Hematopoietic multipotent progenitor cell (in vitro differentiated cells): ENCODE measurements around the gene MYZAP. TPM values are rescaled to one million over a fixed set of nuclear protein-coding genes. Genes with fewer than 3 reads are reported as not detected.

Experiments used
- DNase-seq, 3 donors: peaks; one replicate each; pipeline ENCODE4 v3.0.0-alpha.2; 2011 to 2015; ENCODE audit warnings: low read depth in 2 of 3, low spot score in 2 of 3
- total RNA-seq: library from RNA; depleted of rRNA; stranded (reverse); fragments of >200 nt; gene quantifications from one replicate; pipeline ENCODE4 v1.2.3, GENCODE V29; 2012

MYZAP gene
- total RNA-seq, 1 donor: 0.27 TPM

- peak; percentile 29 to 84 (median 63) for DNase-seq
Observed at GRCh38 chr15:57561041-57561711, 30.5 kb upstream of the MYZAP start.

DNA sequence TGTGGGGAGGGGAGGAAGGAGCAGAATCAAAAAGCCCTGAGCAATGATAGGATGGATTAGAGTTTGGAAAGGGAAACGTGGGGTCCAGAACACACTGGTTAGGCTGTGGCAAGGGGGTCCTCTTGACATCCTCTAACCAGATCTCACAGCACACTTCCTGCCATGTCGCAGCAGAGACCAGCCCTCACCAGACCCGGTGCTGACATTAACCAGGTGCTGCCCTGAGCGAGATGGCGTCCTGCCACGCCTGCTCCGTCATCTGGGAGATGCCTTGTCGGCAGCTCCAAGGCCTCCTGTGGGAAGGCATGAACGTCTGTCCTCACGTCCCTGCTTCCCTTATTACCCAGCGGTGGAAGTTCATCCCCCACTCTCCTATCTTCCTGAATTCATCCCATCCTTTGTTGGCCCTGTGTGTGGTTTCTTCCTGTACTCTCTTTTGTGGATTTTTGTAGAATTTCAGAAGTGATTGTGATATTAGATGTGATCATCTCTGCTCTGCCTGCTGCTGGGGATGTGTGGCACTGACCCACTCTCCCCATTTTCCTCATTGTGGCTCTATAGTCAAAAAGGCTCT is 29.4 kb upstream of the MYZAP start:
- peak in 1 of 3 donors; percentile 49 for DNase-seq

DNA sequence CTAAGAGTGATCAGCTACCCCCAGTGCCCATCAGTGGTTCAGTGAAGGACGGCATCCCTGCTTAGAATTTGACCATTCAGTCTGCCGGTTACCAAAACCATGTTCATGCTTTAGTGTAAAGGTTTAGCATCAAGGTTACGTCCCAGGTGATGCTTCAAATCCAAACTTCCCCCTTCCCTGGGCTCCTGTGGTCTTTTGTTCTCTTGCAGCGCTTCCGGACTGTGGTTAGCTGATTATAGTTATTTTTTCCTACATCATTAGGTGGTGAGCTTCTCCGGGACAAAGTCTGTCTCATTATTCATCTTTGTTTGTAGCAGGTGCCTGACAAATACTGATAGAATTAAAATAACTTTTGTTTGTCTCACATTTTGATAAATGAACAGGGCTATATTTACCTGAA is 28.3 kb upstream of the MYZAP start:
- DNase-seq: peak in 2 of 3 donors; percentile 16 to 61

DNA sequence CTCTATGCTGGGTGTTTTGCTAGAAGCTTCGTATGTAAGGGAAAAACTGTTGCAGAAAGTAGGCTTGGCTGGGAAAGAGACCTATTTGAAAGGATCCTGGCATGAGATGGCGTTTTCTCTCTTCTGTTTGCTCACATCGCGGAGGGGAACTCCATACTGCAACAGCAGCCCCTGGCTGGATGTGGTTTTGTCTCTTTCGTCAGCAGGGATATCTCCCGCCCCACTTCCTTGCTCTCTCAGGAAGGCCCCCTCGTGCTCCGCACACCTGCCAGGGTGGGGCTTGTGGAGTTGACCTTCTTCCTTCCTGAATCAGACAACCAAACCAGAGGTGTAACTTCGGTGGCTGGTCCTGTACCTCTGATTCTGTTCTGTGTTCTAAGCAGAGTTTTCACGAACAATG is 26.4 kb upstream of the MYZAP start:
- DNase-seq: peak in 2 of 3 donors; percentile 71 to 75

DNA sequence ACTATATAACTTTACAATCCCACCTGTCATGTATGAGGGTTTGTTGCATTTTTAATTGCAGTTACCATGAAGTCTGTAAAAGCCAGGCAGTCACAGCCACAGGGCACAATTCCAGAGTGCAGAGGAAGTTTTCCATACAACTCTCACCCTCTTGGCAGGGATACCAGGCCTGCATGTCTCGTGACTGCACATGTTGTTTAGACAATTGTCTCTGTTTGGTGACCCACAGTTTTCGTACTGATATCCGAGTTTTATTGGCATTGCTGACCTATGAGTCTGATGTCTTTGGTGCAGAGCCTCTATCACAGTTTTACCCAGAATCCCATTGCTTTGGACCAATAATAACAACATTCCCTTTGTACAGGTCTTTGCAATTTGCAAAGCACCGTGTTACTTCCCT is 24.9 kb upstream of the MYZAP start:
- no peak for DNase-seq

- DNase-seq: no peak
Observed at GRCh38 chr15:57567891-57568290, 23.8 kb upstream of the MYZAP start.

DNA sequence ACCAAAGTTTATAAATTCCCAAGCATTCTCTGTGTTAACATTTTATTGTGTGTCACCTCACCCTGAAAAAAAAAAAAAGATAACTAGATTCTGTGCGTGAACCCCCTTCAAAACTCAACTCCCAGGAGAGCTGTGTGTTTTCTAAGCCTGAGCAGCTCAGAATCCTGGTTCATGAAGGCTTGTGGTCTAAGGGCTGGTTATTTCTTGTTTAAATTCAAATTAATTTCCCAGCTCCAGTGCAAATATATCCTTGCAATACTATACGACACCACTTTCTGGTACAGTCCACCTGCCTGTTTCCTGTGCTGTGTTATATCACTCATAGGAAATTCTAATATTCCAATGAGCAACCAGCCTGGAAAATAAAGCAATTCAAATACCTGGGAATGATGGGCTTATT is 23.4 kb upstream of the MYZAP start:
- DNase-seq: no peak

DNA sequence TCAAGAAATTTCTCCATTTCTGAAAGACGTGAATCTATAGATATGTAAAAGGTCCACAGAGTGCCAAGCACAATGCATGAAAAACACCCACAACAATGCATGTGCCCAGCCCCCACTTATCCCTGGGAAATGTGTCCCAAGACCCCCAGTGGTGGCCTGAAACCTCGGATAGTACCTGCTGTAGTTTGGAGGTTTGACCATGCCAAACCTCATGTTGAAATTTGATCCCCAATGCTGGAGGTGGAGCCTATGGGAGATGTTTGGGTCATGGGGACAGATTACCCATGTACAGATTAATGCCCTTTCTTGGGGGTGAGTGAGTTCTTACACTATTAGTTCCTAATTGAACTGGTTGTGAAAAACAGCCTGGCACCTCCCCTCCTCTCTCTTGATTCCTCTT is 21.4 kb upstream of the MYZAP start:
- no peak for DNase-seq

DNA sequence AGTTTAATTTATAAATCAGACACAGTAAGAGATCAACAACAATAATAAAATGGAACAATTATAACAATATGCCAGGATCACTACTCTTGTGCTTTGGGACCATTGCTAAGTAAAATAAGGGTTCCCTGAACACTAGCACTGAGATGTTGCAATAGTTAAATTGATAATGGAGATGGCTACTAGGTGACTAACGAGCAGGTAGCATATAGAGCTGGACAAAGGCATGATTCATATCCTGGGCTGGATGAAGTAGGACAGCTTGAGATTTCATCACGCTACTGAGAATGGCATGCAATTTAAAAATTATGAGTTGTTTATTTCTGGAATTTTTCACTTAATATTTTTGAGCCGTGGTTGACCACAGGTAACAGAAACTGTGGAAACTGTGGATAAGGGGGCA is 20.7 kb upstream of the MYZAP start:
- DNase-seq: no peak

GRCh38 chr15:57571725-57572124 is 20.0 kb upstream of the MYZAP start:
- no peak for DNase-seq

- no peak for DNase-seq
Observed at GRCh38 chr15:57572468-57572867, 19.2 kb upstream of the MYZAP start.

GRCh38 chr15:57573151-57573550 is 18.6 kb upstream of the MYZAP start:
- no peak for DNase-seq

- DNase-seq: no peak
Observed at GRCh38 chr15:57575363-57575762, 16.3 kb upstream of the MYZAP start.

DNA sequence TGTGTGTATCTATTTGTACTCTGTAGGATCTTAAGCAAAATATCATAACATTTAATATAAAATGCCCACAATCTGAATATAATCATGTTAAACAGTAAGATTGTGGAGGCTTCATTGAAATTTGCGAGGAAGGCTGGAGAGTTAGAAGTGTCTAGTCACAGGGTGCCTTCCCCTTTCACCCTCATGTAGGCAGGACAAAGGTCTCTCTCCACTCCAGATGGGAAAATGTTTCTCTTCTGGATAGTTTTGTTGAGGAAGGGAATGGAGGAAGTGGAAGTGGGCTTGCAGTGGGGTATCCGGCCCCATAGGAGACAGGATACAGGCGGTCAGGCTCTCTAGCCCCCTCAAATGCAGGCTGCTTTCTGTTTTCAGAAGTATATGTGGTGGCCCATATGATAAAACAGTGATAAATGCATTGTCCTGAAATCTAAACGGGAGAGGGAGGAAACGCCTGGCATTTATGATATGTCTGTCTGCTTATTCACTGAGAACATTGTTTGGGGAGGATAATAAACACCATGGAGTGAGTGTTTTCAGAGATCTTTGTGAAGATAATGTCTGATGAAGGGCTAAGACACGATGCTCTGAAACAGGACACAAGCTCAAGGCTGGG is 13.3 kb upstream of the MYZAP start:
- DNase-seq: peak in 1 of 3 donors; percentile 18

DNA sequence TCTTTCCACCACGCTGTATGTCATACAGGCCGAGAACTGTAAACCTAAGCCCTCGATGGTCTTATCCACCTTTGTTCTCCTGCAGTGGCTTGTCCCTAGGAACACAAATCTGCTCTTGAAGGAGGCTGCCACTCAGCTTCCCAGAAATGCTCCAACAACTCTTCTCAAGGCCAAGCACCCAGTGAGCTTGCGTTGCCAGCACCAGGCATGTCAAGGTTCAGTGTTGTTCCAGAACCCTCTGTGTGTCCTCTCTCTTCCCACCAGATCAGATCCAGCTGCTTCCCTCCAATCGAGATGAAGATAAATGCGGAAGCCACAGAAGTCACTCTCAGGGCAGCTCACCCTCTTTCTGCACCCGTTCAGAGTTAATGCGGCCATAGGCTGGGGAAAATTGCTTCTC is 11.3 kb upstream of the MYZAP start:
- DNase-seq: no peak

DNA sequence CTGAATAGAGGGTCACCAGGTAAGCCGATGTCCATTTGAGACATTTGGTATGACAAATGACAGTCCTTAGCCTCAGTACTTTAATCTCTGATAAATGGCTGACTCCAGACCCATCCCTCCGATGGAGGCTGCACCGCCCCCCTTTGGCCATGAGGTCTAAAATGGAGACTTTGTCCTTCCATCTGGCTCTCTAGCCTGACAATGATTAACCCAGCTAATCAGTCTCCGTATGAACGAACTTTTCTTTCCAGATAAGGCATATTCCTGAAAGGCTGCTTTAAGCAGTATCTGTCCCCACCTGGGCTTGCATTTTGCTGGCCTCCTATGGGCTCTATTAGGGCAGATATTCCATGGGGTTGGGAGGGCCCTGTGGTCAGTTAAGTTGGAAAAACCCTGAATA is 10.8 kb upstream of the MYZAP start:
- no peak for DNase-seq

DNA sequence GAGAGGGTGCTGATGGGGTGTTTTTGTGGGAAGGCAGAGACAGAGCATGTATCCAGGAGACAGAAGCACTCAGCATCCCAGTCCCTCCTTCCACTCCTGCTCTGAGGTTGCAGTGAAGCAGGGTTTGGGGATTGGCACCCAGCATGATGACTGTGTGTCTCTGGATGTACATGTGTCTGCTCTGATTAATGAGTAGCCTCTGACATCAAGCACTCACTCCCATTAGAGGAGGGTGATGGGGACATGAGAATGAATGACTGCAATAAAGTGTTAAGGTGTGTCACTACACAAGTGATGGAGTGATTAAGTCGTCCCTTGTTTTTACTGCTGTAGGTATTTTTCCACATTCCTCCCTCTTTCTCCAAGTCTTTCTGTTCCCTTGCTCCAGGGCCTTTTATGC is 9.6 kb upstream of the MYZAP start:
- DNase-seq: no peak

GRCh38 chr15:57583282-57583681 is 8.4 kb upstream of the MYZAP start:
- no peak for DNase-seq

DNA sequence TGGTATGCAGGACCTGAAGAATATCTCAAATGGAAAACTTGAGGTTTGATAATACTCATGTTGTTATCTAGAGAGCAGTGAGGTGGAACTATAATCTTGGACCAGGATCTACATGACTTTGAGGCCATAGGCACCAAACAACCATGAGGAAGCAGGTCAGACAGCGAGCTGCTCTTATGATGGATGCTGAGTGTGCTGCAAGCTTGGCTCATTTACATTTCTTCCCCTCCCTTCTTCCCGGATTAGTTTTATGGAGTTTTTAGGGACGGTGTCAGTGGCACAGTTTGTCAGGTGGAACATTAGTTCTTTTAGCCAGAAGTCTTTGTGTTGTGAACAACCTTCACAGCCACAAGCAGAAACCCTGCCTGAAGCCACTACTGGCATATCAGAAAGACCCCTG is 8.0 kb upstream of the MYZAP start:
- DNase-seq: no peak

DNA sequence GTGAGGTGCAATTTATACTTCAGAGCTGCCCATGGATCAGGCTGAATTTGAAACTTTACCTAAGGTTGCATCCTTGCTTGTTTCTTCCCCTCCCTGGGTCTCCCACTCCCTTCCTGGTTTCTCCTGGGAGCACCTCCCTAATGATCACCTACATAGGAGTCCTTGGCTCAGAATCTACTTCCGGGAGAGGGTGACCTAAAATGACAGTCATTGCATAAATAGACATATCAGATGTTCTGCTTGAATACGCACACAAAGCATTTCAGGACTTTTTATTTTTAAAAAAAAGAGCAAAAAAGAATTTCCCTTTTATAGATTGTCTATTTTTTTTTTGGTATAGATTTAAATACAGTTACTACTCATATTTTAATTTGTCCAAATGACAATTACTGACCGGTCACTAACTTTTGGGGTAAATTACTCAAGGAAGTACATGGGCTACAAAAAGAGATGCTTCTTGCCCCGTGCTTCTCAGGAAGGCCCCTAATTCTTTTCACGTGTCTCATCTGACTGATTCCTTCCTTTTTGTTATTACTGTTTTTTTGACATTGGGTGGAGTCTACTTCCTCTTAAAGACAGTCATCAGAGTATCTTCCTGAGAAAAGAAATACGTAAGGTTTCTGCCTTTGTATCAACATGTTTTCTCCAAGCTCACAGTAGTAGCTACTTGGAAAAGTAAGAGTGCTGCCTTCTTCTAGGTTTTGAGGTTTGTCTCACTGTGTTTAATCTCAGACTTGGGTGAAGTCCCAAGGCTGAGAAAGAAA is 4.9 kb upstream of the MYZAP start:
- no peak for DNase-seq

GRCh38 chr15:57589281-57589680 is 2.4 kb upstream of the MYZAP start:
- no peak for DNase-seq

DNA sequence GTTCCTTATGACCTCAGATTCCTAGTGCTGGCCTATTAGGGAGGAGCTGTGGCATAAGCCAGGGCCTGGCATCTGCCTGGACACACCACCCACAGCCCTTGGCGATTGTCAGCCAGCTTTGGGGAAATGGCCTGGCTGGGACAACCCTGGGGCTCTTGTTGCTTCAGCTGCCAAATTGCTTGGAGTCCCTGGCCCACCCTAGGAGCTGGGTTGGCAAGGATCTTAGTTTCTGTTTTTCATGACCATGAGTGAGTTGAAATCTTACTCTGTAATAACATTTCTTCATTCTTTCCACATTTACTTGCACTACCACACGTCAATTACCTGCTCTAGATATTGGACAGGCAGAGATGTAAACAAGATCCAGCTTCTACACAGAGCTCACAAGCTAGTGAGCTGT is 1.9 kb upstream of the MYZAP start:
- DNase-seq: no peak
